ENCODE measurements around the gene RPL4.
"Not testable (repeated sequence)": the region's sequence is repeated elsewhere in the genome, so short reads cannot be mapped to it uniquely, and the experiment has no call there.

RPL4 gene

GRCh38 chr15:66502491-66502890 is 2.2 kb downstream of the RPL4 start:
- H3K4me3 ChIP-seq (ENCODE audit: low read length) = peak overlapping the region; percentile 100
- TF ChIP-seq, protein P1, sequence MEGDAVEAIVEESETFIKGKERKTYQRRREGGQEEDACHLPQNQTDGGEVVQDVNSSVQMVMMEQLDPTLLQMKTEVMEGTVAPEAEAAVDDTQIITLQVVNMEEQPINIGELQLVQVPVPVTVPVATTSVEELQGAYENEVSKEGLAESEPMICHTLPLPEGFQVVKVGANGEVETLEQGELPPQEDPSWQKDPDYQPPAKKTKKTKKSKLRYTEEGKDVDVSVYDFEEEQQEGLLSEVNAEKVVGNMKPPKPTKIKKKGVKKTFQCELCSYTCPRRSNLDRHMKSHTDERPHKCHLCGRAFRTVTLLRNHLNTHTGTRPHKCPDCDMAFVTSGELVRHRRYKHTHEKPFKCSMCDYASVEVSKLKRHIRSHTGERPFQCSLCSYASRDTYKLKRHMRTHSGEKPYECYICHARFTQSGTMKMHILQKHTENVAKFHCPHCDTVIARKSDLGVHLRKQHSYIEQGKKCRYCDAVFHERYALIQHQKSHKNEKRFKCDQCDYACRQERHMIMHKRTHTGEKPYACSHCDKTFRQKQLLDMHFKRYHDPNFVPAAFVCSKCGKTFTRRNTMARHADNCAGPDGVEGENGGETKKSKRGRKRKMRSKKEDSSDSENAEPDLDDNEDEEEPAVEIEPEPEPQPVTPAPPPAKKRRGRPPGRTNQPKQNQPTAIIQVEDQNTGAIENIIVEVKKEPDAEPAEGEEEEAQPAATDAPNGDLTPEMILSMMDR (IDR thresholded peaks at IDR 0.05; ENCODE audit: insufficient read depth, low read depth, low read length, missing control alignments) = no peak

DNA sequence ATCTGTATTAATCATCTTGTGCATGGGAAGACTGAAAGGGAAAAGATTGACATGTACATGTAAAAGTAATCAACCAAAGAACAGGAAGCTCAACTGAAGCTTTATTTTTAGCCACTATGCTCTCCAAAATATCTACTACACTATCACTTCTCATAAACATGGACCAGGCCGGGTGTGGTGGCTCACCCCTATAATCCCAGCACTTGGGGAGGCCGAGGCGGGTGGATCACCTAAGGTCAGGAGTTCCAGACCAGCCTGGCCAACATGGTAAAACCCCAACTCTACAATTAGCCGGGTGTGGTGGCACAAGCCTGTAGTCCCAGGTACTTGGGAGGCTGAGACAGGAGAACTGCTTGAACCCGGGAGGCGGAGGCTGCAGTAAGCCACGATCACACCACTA is 4.3 kb downstream of the RPL4 start:
- not testable (repeated sequence) for H3K4me3 ChIP-seq (ENCODE audit: low read length); DNase-seq (ENCODE audit: low read depth)

More at GRCh38 chr15:66502491-66502890, 2.2 kb downstream of the RPL4 start:
- no peak for DNase-seq (ENCODE audit: low read depth)

DNA sequence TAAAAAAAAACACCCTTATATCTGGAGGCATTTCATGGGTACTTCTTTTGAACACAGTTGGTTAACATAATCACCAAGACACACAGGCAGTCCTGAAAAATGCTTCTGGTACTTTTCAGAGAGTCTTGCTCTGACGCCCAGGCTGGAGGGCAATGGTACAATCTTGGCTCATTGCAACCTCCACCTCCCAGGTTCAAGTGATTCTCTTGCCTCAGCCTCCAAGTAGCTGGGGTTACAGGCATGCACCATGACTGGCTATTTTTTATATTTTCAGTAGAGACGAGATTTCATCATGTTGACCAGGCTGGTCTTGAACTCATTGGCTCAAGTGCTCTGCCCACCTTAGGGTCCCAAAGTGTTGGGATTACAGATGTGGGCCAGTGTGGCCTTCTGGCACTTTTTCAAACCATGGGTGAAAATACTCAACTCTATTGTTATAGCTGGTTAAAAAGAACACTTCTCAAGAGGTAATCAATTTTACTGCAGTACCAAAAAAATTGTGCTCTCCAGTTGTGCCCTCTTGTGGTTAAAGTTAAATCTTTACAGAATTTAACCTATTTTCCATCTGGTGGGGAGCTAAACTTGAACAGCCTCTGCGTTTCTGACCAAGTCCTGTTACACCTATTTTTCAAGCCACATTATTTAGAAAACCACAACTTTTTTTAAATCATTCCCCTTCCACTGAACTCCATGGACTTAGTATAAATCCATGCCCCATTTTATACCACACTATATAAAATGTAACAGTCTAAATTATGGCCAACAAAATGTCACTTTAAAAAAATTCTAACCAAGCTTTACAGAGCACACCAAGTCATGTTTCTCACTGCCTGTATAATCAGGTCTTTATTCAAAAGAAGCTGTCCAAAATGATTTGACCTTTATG is 5.9 kb downstream of the RPL4 start:
- DNase-seq (ENCODE audit: low read depth) = no peak
- H3K4me3 ChIP-seq (ENCODE audit: low read length) = no peak overlapping the region
- TF ChIP-seq, protein P1 (IDR thresholded peaks at IDR 0.05; ENCODE audit: insufficient read depth, low read depth, low read length, missing control alignments) = peak; percentile 25

DNA sequence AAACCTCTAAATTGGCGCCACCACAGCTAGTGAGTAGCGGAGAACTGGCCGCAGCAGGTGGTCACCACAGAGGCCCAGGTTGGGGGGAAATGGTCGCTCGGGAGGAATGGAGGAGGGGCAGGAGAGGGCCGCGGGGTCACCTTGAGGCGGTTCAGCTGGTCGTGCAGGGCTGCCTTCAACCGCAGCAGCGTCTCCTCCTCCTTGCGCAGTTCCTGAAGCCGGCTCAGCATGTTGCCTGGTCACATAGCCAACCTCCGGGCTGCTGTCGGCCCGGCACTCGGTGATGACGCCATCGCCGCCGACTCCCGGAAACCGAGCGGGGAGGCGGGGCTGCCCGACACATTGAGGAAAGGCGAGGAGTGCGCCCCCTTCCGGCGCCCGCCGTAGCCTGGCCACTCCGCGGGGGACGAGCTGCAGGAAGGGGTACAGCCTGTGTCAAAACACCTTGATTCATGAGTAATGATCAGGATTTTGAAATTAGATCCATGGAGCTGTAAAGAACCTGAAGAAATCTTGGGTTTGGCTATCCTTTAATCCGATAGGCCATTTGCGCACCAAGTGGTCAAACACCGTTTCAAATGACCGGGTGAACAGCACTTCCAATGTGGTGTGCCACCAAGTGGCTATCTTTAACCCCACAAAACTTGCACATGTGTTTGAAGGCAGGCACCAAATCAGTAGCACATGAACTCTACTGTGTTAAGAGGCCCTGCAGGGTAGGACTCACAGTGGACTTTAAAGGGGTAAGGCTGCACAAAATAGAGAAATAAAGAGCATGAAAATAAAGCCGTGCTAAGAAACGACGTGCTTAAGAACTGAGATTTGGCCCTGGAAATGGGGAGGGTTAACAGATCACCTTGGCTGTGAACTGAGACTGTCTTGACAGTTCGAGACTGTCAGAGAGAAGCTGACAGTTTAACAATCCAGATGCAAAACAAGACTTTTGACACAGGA is 6.9 kb downstream of the RPL4 start, which contains the start of gene SNAPC5:
SNAPC5 (minus strand) TSS at position 261 of the 954 bp plus-strand sequence; CDS start at position 230, 31 bp downstream.
- peak within 1 kb of the TSS; percentile 82 for H3K4me3 ChIP-seq (ENCODE audit: low read length)
- peak; percentile 98 for DNase-seq (ENCODE audit: low read depth)
- TF ChIP-seq, protein P1 (IDR thresholded peaks at IDR 0.05; ENCODE audit: insufficient read depth, low read depth, low read length, missing control alignments) = peak; percentile 86

DNA sequence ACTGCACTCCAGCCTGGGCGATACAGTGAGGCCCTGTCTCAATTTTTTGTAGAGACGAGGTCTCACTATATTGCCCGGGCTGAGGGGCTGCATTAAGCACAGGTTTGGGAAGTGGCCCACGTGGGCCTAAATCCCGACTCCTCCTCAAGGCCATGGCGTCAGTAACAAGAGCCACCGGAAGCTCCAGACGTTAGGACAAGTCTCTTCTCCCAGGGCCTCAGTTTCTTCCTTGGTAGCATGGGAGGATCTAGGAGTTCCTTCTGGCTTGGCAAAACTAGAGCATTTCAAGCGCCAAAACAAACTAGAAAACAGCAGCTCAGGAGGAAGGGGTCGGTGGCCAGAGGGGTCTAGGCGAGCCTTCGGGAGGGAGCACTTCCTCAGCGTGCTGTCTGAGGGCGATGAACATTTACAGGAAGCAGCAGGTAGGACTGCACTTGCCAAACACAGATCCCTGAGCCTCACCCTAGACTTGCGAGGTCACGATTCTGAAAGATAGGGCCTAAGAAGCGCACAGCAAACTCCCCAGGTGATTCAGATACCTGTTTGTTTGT is 7.6 kb downstream of the RPL4 start:
- no peak for DNase-seq (ENCODE audit: low read depth)
- TF ChIP-seq, protein P1 (IDR thresholded peaks at IDR 0.05; ENCODE audit: insufficient read depth, low read depth, low read length, missing control alignments) = no peak
- H3K4me3 ChIP-seq (ENCODE audit: low read length) = peak overlapping the region; percentile 82

- TF ChIP-seq, protein P1 (IDR thresholded peaks at IDR 0.05; ENCODE audit: insufficient read depth, low read depth, low read length, missing control alignments) = no peak
- DNase-seq (ENCODE audit: low read depth) = no peak
- H3K4me3 ChIP-seq (ENCODE audit: low read length) = no peak overlapping the region
Observed at GRCh38 chr15:66494262-66494661, 10.4 kb downstream of the RPL4 start.

- no peak overlapping the region for H3K4me3 ChIP-seq (ENCODE audit: low read length)
- no peak for DNase-seq (ENCODE audit: low read depth)
- TF ChIP-seq, protein P1 (IDR thresholded peaks at IDR 0.05; ENCODE audit: insufficient read depth, low read depth, low read length, missing control alignments) = no peak
Observed at GRCh38 chr15:66491846-66492245, 12.8 kb downstream of the RPL4 start.
